ENCODE measurements around the gene TMEM208. TPM values are rescaled to one million over a fixed set of nuclear protein-coding genes. Genes with fewer than 3 reads are reported as not detected.

TMEM208 gene
- total RNA-seq, 4 donors from 2014 or later: 33.0 to 45.4 (median 40.8) TPM

DNA sequence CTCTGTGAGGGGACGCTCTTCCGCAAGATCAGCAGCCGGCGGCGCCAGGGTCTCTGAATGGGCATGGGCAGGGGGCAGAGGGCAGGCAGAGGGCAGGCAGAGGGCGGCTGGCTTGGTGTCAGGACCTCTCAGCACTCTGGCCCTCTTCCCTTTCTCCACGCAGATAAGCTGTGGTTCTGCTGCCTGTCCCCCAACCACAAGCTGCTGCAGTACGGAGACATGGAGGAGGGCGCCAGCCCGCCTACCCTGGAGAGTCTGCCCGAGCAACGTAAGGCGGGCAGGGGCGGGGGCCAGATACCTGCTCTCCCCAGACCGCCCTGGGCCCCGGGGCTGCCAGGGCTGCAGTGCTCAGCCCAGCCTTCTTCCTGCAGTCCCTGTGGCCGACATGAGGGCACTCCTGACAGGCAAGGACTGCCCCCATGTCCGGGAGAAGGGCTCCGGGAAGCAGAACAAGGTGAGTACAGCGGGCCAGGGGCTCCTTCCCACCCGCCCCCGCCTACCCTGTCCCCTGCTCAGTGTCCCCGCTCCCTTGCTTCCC is 23.9 kb upstream of the TMEM208 start:
- ATAC-seq (ENCODE audit: low FRiP score) (no peak), DNase-seq (ENCODE audit: low spot score) (no peak)
- TF ChIP-seq, protein P1, sequence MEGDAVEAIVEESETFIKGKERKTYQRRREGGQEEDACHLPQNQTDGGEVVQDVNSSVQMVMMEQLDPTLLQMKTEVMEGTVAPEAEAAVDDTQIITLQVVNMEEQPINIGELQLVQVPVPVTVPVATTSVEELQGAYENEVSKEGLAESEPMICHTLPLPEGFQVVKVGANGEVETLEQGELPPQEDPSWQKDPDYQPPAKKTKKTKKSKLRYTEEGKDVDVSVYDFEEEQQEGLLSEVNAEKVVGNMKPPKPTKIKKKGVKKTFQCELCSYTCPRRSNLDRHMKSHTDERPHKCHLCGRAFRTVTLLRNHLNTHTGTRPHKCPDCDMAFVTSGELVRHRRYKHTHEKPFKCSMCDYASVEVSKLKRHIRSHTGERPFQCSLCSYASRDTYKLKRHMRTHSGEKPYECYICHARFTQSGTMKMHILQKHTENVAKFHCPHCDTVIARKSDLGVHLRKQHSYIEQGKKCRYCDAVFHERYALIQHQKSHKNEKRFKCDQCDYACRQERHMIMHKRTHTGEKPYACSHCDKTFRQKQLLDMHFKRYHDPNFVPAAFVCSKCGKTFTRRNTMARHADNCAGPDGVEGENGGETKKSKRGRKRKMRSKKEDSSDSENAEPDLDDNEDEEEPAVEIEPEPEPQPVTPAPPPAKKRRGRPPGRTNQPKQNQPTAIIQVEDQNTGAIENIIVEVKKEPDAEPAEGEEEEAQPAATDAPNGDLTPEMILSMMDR (IDR thresholded peaks at IDR 0.05): no peak

DNA sequence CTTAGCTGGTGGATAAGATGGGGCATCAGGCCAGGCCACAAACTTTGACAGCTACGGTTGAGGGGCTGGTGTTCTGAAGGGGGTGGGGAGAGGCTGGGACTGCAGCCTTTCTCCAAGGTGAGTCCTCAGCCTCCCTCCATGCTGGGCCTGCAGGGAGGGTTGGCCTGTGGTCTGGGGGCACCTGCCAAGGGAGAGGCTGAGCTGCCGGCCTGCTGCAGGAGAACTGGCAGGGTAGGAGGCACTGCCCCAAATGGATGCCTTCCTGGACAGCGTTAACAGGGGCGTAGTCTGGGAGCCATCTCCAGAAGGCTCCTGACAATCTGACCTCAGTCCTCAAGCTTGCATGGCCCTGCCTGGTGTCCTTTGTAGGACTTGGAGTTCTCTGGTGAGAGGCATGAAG is 22.9 kb upstream of the TMEM208 start:
- DNase-seq (ENCODE audit: low spot score) (no peak), ATAC-seq (ENCODE audit: low FRiP score) (no peak)
- TF ChIP-seq, protein P1 (IDR thresholded peaks at IDR 0.05): no peak

DNA sequence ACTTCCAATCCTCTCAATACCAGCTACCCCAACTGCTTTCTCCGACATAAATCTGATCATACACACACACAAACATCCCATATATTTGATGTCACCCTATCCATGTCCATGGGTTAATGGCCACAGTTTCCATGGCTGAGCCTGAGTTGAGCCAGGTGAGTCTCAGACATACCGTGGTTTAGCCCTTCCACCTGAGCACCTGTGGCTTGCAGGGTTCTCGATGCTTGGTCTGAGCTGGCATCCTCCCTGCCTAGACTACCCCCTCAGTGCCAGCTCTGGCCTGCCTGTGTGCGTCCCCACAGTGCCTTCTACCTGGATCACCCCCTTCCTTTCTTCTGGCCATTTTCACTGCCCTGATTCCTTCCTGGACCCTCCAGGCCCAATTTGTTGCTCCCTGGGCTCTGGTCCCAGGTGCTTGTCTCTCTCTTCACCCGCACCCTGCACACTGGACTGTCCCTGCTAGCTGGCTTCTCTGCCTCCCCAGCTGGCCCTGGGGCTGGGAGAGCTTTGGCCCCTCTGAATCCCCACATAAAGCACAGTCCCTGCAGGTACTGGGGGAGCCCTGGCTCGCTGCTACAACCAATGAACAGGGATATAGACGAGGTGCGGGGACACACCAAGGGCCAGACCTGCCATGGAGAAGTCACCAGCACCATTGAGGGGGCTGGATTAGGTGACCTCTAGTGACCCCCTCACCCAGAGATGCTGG is 20.6 kb upstream of the TMEM208 start:
- DNase-seq (ENCODE audit: low spot score): no peak
- no peak for ATAC-seq (ENCODE audit: low FRiP score)
- TF ChIP-seq, protein P1 (IDR thresholded peaks at IDR 0.05): no peak

DNA sequence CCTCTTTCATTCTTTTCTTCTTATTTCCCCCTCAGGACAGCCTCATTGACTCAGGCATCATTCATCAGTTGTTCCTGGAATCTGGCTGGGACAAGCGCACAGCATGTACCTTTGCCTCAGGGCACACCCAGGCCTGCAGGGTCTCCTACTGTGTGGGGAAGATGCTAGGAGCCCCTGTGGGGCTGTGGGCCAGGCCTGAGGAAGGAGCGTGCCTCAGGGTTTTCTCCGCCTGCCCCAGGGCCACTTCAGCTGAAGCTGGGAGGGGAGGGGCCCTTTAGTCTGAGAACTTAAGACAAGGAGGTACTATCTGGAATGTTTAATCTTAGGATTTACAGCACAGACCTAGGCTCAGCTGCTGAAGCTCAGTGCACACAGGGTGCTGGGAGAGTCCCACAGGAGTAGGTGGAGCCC is 20.1 kb upstream of the TMEM208 start:
- ATAC-seq (ENCODE audit: low FRiP score): no peak
- TF ChIP-seq, protein P1 (IDR thresholded peaks at IDR 0.05): no peak
- DNase-seq (ENCODE audit: low spot score): no peak

DNA sequence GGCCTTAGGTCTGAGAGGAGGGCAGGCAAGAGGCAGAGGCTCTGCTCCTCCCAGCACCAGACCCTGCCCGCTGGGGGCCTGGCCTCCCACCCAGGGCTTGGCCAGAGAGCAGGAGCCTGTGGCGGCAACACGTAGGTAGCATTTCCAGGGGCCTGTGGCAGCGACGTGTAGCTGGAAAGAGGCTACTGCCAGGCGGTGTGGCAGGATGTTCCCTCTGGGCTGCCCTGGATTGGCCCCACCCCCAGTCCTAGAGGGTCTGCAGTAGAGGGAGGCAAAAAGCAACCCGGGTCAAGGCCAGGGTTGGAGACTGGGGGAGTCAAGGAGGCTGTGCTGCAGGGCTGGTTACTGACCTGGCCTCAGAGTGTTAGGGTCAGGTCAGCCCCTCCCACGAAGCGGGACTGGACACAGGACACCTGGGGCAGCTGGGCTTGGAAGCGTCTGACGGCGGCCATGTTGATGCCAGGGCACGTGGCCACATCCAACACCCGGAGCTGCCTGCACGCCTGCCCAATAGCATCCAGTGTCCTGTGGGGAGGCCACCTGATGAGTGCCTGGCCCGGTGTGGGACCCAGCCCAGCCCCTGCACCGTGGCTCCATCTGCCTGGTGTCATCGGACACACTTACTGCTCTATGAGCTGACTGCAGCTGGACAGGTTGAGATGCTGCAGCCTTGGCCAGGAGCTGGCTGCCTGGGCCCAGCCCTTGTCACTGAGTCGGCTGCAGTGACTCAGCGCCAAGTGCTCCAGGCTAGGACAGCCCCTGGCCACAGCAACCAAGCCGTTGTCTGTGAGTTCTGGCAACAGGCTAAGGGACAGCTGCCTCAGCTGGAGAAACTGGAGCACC is 19.5 kb upstream of the TMEM208 start:
- TF ChIP-seq, protein P1 (IDR thresholded peaks at IDR 0.05): no peak
- DNase-seq (ENCODE audit: low spot score): no peak
- no peak for ATAC-seq (ENCODE audit: low FRiP score)

DNA sequence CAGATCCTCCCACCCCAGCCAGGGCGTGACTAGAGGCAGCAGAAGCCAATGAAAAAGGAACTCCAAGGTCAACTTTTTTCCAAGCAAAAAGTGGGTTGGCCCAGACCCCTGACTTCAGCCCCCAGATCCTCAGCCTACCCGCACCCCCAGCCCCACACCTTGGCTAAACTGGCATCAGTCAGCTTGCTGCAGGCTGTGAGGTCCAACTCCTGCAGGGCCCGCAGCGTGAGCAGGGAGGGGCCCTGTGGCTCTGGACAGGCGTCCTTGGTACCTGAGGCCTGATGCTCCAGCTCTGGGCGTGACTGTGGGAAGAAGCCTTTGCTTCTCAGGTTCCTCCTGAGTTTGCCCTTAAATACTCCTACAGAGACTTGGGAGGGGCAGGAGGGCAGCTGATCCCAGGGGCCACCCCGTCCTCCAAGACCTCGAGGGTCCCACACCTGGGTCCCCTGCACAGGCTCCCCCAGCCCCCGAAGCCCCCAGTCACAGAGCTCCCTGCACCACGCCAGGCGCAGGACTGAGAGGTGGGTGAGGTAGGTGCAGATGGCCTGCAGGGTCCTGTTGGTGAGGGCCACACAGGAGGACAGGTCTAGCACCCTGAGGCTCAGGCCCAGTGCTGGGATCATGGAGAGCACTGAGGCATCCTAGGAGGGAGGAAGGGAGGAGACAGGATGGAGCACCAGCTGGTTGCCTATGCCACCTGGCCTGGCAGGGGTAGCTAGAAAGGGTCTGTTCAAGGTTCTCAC is 18.6 kb upstream of the TMEM208 start:
- ATAC-seq (ENCODE audit: low FRiP score) (no peak), DNase-seq (ENCODE audit: low spot score) (no peak)
- TF ChIP-seq, protein P1 (IDR thresholded peaks at IDR 0.05): no peak

All from omental fat pad (tissue), 4 donors.